ENCODE data around the gene MAML2. TPM values are rescaled to one million over a fixed set of nuclear protein-coding genes. Genes with fewer than 3 reads are reported as not detected.

The MAML2 gene
- total RNA-seq, 2 experiments from 2014 or later: 23.4 to 27.2 TPM

DNA sequence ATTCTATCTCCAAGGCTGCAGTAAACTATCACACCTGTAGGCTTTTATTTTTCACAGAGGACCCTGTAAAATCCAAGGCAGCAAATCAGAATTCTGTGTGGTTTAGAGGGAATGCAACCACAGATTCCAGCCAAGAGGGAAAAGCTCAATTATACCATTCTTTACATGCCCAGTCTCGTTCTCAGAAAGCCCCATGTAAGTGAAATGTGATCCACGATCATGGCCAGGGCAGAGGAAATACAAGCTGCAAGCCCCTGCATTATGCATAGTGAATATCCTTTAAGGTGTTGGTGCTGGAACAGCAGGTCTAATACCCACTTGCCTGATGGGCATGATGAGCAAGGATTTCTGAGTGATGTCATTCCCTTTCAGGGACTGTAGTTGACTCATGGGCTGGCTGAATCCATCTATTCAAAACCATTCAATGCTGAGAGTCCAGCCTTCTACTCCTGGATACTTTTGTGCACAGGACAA, 220.4 kb downstream of the MAML2 start:
- Mint-ChIP-seq H3K36me3 (ENCODE audit: low read depth) (peaks cover 17% of the 10 kb centered on the region), H3K4me3 (no peak overlapping the region), H3K4me1 (peaks cover 17% of the 10 kb centered on the region), H3K27me3 (no peaks in the 10 kb centered on the region), H3K9me3 (peaks cover 3% of the 10 kb centered on the region), H3K27ac (no peak overlapping the region)
- CTCF ChIA-PET: interaction anchor here (0.6 to 0.8 kb wide), 2 partner anchors 9 to 220 kb away, joined by 3 read pairs; partner anchors contain the start of gene MAML2
- no peak for DNase-seq
- POLR2A ChIA-PET: interaction anchor here (0.6 kb wide), 1 partner anchor 97 kb away, joined by 3 read pairs; no protein-coding TSS in a partner anchor

DNA sequence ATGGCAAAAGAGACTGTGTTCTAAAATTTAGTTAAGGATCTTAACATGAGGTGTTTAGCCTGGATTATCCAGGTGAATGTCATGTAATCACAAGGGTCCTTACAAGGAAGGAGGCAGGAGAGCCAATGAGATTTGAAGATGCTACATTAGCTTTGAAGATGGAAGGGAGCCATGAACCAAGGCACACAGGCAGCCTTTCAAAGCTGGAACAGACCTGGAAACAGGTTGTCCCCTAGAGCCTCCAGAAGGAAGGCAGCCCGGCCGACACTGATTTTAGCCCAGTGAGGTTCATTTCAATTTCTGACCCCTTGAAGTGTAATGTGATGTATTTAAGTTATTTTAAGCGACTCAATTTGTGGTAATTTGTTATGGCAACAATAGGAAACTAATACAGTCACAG, 223.8 kb downstream of the MAML2 start:
- no peaks in the 10 kb centered on the region for H3K9me3 Mint-ChIP-seq
- no peaks in the 10 kb centered on the region for H3K27me3 Mint-ChIP-seq
- peaks cover 29% of the 10 kb centered on the region for H3K36me3 Mint-ChIP-seq (ENCODE audit: low read depth)
- ChIA-PET CTCF (no interaction called here), POLR2A (no interaction called here)
- no peak overlapping the region for H3K27ac Mint-ChIP-seq
- H3K4me1 Mint-ChIP-seq: peaks cover 9% of the 10 kb centered on the region
- DNase-seq: no peak
- no peak overlapping the region for H3K4me3 Mint-ChIP-seq

DNA sequence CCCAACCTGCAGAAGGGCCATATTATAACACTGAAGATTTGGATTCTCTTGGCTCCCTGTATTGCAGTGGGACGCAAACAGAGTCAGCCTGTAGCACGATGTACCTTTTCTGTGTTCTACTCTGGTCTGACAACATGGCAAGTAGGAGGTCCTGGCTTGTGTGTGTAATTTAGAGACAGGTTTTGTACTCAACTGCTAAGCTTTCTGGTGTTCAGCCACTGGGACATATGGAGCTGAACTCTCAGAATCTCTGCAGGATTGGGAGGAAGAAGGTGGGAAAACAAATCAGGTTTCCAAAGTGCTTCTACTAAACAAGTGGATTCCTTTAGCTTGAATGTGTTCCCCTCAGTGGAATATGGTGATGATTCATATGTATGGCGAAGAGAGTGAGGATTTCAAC, 226.6 kb downstream of the MAML2 start:
- Mint-ChIP-seq H3K36me3 (ENCODE audit: low read depth) (peaks cover 25% of the 10 kb centered on the region), H3K9me3 (no peaks in the 10 kb centered on the region), H3K27me3 (no peaks in the 10 kb centered on the region), H3K4me1 (peaks cover 22% of the 10 kb centered on the region), H3K4me3 (no peak overlapping the region), H3K27ac (no peak overlapping the region)
- no peak for DNase-seq
- CTCF ChIA-PET: interaction anchor here (0.9 to 2.8 kb wide), 4 partner anchors 11 to 227 kb away, joined by 3 to 7 read pairs (median 5); partner anchors contain the start of gene MAML2
- POLR2A ChIA-PET: no interaction called here

DNA sequence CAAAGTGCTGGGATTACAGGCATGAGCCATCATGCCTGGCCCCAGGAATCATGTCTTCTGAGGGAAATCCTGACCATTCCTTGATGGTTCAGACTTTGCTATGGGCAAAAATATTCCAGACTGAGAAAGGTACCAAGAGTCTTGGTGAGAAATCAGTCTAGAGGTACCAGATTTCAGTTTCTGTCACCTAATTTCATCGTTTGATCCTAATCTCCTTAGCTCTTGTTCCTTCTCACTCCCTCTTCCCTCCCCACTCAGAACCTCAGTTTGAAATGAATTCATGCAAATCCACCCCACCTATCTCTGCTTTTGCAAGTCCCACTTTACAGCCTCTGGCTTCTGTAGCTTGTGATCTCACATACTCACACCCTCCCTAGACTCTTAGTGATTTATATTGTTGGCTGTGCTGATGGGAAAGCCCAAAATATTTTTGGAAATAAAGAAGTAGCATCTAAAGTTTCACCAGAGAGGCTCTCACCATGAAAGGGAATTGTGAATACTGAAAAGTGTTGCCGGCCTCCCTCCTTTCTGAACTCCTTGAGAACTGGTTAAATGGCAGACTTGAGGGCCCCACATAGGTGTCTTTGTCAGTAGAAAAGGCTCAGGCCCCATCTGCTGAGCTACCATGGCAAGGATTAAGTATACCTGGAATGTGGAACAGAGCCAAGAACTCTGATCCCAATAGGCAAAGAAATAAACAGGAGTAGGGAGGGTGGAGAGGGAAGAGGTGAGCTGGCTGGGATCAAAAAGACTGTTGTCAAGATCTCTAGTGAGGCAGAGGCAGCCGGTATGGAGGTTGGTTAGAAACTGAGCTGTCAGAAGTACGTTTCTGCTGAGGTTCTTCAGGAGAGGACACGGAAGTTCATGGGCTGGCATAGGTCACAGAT, 228.6 kb downstream of the MAML2 start:
- peaks cover 26% of the 10 kb centered on the region for H3K36me3 Mint-ChIP-seq (ENCODE audit: low read depth)
- POLR2A ChIA-PET: no interaction called here
- no peak overlapping the region for H3K27ac Mint-ChIP-seq
- no peak for DNase-seq
- H3K9me3 Mint-ChIP-seq: peaks cover 3% of the 10 kb centered on the region
- H3K27me3 Mint-ChIP-seq: no peaks in the 10 kb centered on the region
- CTCF ChIA-PET: interaction anchor here (0.7 to 2.1 kb wide), 3 partner anchors 9 to 230 kb away, joined by 3 to 7 read pairs (median 4); no protein-coding TSS in a partner anchor
- peaks cover 22% of the 10 kb centered on the region for H3K4me1 Mint-ChIP-seq
- no peak overlapping the region for H3K4me3 Mint-ChIP-seq

DNA sequence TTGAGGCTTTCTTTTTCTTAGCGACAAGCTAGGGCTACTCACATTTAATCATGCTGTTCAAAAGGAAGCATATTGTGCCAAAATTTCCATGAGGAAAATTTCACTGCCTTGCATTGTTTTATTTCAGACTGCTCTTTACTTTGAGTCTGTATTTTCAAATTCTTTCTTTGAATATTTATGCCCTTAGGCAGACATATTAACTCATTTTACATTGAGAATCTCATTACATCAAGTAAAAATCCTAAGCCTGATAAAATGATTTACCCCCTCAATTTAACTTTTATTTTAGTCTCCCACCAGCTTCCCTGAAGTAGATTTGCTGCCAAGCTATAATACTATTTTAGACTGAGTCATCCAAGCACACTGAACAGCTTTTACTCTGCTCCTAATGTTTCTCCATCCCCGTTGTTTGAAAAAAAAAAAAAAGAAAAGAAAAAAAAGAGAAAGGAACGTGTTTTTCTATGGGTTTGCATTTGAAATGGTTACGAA, 229.8 kb downstream of the MAML2 start:
- Mint-ChIP-seq H3K27me3 (no peaks in the 10 kb centered on the region), H3K9me3 (peaks cover 3% of the 10 kb centered on the region), H3K4me1 (peaks cover 22% of the 10 kb centered on the region), H3K4me3 (no peak overlapping the region), H3K27ac (no peak overlapping the region), H3K36me3 (ENCODE audit: low read depth) (peaks cover 24% of the 10 kb centered on the region)
- ChIA-PET POLR2A (no interaction called here), CTCF (interaction anchor here (0.6 to 0.7 kb wide), 2 partner anchors 10 to 27 kb away, joined by 3 read pairs; no protein-coding TSS in a partner anchor)
- DNase-seq: no peak

DNA sequence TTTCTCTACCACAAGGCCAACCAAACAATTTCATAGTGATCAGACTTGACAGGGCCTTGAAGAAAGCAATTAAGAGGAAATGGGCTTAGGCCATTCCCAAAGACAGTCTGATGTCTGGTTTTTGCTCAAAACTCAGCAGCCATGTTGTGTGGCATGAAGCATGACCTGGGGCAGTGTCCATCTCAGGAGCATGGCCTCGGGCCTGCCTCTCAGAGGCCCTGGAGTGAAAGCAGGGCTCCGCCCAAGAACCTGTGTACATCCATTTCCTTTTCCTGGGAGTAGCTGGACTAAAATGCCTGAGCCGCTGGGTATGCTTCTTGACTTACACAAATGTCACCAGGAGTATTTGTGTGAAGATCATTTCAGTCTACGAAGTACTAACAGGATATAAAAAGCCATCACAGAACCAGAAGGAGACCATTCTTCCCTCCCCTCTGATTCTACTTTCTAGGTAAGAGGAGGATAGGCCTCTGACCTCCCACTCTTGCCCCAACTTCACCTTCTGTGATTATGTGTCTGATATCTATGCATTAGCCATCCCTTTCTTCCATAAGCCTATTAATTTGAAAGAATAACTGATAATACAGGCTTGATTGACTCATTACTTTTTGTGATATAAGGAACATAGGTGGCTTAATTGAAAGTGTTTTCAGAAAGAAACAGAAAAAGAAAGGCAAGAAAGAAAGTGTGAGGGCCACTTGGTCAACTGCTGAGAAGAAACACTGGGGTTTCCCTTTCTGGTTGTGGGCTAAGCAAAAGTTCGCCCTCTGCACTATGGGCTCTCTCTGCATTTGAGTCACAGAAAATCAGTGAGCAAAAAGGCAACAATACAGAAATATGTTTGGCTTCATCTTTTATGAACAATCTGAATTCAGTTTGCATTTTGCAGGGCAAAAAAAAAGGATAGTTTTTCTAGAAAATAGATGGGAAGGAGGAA, 230.5 kb downstream of the MAML2 start:
- DNase-seq: no peak
- Mint-ChIP-seq H3K27me3 (no peaks in the 10 kb centered on the region), H3K4me3 (no peak overlapping the region), H3K9me3 (peaks cover 3% of the 10 kb centered on the region), H3K4me1 (peaks cover 22% of the 10 kb centered on the region), H3K27ac (no peak overlapping the region), H3K36me3 (ENCODE audit: low read depth) (peaks cover 29% of the 10 kb centered on the region)
- ChIA-PET POLR2A (no interaction called here), CTCF (interaction anchor here (2.0 kb wide), 1 partner anchor 11 kb away, joined by 4 read pairs; no protein-coding TSS in a partner anchor)

DNA sequence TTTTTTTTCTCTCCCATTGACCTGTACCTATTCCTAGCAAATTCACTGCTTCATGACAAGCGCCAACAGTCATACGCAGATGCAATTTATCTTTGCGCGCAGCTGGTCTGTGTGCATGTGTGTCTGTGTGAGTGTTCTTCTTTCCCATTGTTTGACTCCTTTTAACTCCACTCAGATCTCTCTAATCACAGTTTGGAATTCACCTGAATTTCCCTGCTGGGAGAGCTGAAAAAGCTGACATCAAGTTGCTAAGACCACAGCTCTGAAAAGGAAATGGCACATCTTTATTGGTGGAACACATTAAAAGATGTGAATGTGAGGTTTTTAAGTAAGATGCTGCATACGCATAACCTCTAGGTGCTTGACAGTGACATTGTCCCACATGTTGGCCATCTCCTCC, 231.7 kb downstream of the MAML2 start:
- ChIA-PET CTCF (interaction anchor here (2.0 kb wide), 1 partner anchor 10 kb away, joined by 4 read pairs; no protein-coding TSS in a partner anchor), POLR2A (no interaction called here)
- Mint-ChIP-seq H3K4me3 (no peak overlapping the region), H3K27me3 (no peaks in the 10 kb centered on the region), H3K4me1 (peaks cover 25% of the 10 kb centered on the region), H3K9me3 (peaks cover 3% of the 10 kb centered on the region), H3K36me3 (ENCODE audit: low read depth) (peaks cover 22% of the 10 kb centered on the region), H3K27ac (no peak overlapping the region)
- no peak for DNase-seq

DNA sequence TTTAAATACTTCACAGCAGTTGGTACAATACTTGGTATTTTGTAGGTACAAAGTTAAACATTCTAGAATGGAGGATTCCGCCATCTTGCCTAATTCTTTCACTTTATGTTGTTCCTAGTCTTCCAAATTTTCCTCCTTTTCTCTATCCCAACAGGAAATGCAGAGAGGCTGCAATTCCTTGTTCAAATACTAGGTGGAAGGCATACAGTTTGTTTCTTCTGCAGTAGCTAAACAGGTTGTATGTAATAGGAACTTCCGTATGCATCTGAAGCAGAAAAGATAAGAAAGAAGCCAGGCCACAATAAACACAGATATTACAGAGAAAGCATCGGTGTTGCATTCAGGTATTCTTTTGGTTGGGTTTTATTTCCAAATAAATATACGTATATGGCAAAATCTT, 232.7 kb downstream of the MAML2 start:
- H3K27me3 Mint-ChIP-seq: no peaks in the 10 kb centered on the region
- peaks cover 3% of the 10 kb centered on the region for H3K9me3 Mint-ChIP-seq
- CTCF ChIA-PET: no interaction called here
- POLR2A ChIA-PET: no interaction called here
- H3K4me1 Mint-ChIP-seq: peaks cover 34% of the 10 kb centered on the region
- DNase-seq: no peak
- no peak overlapping the region for H3K27ac Mint-ChIP-seq
- no peak overlapping the region for H3K4me3 Mint-ChIP-seq
- H3K36me3 Mint-ChIP-seq (ENCODE audit: low read depth): peaks cover 15% of the 10 kb centered on the region

DNA sequence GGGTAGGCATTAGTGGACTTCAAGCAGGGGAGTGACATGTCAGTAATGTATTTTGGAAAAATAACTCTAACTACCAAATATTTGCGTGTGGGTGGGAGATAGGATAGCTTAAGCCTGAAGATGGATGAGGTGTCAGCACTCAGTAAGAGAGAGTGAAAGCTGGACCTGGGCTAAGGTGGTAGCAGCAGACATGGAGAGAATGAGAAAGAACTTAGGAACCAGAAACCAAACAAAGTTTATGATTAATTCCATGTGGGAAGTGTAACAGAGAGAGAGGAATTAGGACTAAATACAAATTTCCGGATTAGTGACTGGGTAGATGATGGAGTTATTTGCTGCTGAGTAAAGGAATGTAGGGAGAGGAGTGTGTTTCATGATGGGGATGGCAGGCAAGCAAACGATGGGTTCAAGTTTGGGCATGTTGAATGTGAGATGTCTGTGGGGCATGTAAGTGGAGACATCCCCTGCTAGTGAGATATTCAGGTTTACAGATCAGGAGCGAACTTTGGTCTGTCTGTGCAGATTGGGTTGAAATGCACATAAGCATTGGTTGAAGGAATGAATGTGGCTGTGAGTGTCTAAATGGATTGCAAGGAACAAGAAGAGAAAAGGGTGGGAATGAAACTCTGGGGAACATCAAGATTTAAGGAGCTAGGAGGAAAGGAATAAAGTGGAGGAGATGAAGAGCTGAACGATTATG, 233.5 kb downstream of the MAML2 start:
- CTCF ChIA-PET: no interaction called here
- Mint-ChIP-seq H3K9me3 (peaks cover 3% of the 10 kb centered on the region), H3K4me1 (peaks cover 35% of the 10 kb centered on the region), H3K27ac (no peak overlapping the region), H3K4me3 (no peak overlapping the region), H3K27me3 (no peaks in the 10 kb centered on the region), H3K36me3 (ENCODE audit: low read depth) (peaks cover 14% of the 10 kb centered on the region)
- no peak for DNase-seq
- POLR2A ChIA-PET: no interaction called here

DNA sequence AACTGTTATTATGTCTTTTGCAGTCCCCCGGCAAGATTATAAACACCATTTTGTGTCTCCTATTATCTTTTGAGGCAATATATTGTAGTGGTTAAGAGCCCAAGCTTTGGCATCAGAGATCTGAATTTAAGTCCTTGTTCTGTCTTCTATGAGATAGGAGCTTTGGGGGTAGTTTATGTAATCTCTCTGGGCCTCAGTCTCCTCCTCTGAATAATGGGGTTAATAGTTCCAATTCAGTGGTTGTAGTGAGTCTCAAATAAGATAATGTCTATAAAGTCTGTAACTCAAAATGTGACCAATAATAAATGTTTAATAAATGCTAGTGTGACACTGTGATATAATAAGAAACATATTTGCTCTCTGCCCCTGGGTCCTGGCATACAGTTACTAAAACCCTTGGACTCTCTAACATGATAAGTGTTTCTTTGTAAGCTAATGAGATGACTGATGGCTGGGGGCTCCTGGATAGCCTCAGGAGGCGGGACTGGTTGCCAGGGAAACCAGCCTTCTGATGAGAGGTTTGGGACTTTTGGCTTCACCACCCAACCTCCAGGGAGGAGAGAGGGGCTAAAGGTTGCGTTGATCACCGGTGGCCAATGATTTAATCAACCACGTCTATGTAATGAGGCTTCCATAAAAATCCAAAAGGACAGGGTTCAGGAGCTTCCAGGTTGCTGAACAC, 235.7 kb downstream of the MAML2 start:
- ChIA-PET CTCF (interaction anchor here (0.6 to 1.9 kb wide), 6 partner anchors 9 to 236 kb away, joined by 3 to 8 read pairs (median 4); partner anchors contain the start of gene MAML2), POLR2A (no interaction called here)
- peaks cover 21% of the 10 kb centered on the region for H3K4me1 Mint-ChIP-seq
- no peaks in the 10 kb centered on the region for H3K27me3 Mint-ChIP-seq
- peaks cover 12% of the 10 kb centered on the region for H3K36me3 Mint-ChIP-seq (ENCODE audit: low read depth)
- peaks cover 3% of the 10 kb centered on the region for H3K9me3 Mint-ChIP-seq
- no peak overlapping the region for H3K4me3 Mint-ChIP-seq
- DNase-seq: no peak
- no peak overlapping the region for H3K27ac Mint-ChIP-seq

DNA sequence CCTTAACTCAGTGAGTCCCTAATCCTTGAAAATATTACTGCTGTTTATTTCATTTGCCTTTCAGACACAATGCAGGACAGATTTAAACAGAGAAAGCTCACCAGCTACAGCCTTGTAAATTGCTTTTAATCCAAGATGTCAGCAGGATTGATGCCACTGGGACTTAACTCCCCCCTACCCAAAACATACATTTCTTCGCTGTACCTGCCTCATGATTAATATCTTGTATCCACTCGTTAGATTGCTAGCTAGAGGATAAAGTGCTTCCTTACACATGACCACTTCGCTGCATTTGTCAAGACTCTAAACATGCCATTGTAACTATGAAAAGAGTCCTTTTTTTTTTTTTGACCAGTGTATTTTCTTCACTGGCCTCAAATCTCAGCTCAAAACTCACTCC, 236.3 kb downstream of the MAML2 start:
- ChIA-PET CTCF (interaction anchor here (0.6 to 2.1 kb wide), 4 partner anchors 8 to 236 kb away, joined by 4 to 8 read pairs (median 8); partner anchors contain the start of gene MAML2), POLR2A (no interaction called here)
- Mint-ChIP-seq H3K27me3 (no peaks in the 10 kb centered on the region), H3K36me3 (ENCODE audit: low read depth) (peaks cover 14% of the 10 kb centered on the region), H3K27ac (no peak overlapping the region), H3K4me1 (peaks cover 18% of the 10 kb centered on the region), H3K9me3 (peaks cover 3% of the 10 kb centered on the region), H3K4me3 (no peak overlapping the region)
- no peak for DNase-seq

All from activated CD4-positive, alpha-beta T cell treated with anti-CD3 and anti-CD28 coated beads, Interleukin-2, amount 10 ng/mL, durations not matched to agents 7 days and 5 days (primary cell).